Colon (tissue), 2 donors: ENCODE data around the gene HCN2.
"Not testable (repeated sequence)": the region's sequence is repeated elsewhere in the genome, so short reads cannot be mapped to it uniquely, and the experiment has no call there.

Experiments used
- FAIRE-seq: peaks from 2 replicates; lab custom pipeline; 2012; peaks lifted over from hg19 to GRCh38; lab: Jason Lieb, UNC
- donor health status: control.
- donor health status: control.

Gene HCN2

DNA sequence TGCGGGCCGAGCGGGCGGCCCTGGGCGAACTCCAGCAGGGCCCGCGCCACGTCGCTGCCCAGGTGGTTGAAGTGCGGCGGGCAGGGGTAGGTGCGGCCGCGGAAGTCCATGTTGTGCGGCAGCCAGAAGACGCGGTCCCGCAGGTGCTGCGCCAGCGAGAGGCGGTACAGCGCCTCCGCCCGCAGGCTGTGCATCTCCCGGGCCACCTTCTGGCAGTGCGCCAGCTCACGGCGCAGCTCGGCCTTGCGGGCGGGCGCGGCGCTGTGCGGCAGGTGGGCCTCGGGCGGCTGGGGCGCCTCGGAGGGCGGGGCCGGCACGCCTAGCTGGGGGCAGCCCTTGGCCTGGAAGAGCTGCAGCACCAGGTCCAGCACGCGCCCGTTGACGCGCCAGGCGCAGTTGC lies 31.5 kb downstream of the HCN2 start:
- FAIRE-seq = not testable (repeated sequence)

DNA sequence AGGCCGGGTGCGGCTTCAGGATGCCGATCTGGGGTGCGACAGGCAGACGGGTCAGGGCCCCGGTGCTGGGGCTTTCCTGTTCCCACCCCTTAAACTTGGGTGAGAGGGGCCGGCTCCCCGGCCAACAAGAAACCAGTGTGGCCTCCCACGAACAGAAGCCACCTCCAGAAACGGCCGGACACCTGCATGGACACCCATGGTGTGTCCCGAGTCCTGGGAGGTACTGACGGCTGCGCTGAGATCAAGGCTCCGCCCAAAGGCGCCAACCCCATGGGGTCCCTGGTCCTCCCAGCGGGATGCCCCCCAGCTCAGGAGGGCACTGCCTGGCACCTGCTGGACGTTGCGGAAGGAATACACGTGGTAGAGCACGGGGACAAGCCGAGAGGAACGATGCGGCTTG lies 32.1 kb downstream of the HCN2 start:
- FAIRE-seq = no peak

DNA sequence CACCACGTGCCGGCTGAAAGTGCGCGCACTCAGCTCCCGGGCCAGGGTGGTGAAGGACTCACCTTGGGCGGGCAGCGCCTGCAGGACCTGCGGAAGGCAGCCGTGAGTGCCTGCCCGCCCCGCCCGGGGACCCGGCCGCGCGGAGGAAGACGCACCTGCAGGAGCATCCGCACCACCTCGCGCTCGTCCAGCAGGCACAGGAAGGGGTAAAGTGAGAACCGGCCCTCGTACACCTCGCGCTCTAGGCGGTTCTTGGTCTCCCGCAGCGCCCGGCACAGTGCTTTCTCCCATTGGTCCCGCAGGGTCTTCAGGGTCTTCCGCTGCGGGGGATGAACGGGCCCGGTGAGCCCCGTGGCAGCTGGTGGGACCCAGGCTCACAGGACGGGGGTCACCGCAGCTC lies 33.0 kb downstream of the HCN2 start:
- FAIRE-seq = no peak

DNA sequence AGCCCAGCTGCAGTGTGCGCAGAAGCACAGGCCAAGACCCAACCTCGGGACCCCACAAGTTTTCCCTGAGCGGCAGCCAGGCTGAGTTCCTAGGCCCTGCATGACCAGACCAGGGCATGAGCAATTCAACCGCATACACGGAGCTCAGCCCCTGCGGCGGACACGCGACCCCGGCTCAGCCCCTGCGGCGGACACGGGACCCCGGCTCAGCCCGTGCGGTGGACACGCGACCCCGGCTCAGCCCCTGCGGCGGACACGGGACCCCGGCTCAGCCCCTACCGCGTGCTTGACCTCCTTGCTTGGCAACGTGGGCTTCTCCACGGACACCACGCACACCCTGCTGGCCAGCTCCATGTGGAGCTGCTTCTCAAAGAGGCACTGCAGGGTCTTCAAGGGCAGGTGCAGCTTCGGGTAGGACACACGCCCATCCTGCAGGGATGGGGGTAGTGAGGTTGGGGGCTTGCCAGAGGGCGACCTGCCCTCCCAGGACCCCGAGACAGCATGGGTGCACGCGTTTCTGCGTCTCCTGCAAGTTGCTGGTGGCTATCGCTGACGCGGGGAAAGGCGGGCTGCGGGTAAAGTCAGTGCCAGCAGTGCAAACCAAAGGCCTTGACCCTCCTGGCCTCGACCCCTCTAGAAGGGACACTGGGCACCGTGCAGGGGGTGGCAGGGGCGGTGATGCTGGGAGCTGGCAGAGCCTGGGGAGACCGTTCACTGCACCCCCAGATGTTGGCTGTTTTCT lies 33.7 kb downstream of the HCN2 start:
- no peak for FAIRE-seq

DNA sequence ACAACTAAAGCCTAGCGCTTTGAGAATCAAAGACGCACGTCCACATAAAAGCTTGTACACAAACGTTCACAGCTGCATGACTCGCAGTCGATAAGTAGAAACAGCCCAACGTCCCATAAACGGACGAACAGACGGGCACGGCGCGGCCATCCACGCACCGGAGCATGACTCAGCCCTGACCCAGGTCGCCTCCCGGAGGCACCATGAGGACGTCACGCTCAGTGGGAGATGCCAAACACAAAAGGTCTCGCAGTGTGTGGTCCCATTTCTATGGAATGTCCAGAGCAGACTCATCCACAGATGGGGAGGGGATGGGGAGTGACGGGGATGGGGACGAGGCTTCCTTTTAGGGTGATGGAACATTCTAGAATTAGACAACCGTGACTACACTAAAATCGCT lies 34.3 kb downstream of the HCN2 start:
- no peak for FAIRE-seq

DNA sequence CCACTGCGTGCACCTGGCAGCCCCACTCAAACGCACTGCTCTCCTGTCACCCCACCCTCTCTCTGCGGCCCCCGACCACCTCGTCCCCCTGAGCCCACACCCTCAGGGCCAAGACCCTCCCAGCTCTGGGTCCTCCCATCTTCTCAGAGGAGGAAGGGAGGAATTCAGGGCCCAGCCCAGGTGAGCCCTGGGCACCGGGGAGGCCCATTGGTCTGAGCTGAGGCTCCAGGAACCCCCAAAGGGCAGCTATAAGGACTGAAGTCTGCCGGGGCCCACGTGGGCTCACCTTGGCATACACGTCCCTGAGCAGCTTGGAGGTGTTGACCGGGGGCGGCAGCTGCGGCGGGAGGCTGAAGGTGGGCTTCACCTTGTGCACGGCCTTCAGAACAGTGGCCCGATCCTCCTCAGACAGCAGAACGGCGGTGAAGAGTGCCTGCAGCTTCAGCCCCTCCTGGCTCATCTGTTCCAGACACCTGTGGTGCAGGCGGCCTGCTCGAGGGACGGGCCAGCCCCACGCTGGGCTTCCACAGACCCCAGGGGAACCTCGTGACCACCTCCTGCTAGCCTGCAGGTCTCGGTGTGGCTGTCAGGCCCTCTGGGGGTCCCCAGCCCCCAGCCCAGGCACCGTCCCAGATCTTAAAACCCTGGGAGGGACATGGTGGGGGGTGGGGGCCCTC lies 34.9 kb downstream of the HCN2 start:
- no peak for FAIRE-seq

DNA sequence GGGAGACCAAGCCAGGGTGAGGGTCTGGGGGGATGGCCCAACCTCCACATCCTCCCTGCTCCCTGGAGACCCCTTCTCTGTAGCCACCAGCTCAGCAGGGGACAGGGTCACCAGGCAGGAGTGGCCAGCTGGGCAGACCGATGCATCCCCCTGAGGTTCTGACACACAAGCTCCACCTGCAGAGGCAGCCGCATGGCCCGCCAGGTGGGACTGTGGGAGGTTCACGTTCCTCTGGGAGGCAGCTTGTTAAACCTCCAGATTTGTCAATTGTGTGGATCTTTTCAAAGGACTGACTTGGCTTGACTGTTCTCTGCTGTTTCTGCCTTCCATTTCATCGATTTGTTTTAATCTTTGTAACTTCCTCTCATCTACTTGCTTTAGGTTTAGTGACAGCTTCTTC lies 35.6 kb downstream of the HCN2 start:
- FAIRE-seq = no peak

DNA sequence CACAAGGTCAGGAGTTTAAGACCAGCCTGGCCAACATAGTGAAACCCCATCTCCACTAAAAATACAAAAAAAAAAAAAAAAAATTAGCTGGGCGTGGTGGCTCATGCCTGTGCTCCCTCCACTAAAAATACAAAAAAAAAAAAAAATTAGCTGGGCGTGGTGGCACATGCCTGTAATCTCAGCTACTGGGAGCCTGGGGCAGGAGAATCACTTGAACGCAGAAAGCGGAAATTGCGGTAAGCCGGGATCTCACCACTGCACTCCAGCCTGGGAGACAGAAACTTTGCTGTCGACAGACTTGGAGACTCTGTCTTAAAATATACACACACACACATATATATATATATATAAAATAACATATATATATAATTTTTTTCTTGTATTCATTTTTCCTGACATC lies 36.9 kb downstream of the HCN2 start:
- FAIRE-seq = not testable (repeated sequence)

DNA sequence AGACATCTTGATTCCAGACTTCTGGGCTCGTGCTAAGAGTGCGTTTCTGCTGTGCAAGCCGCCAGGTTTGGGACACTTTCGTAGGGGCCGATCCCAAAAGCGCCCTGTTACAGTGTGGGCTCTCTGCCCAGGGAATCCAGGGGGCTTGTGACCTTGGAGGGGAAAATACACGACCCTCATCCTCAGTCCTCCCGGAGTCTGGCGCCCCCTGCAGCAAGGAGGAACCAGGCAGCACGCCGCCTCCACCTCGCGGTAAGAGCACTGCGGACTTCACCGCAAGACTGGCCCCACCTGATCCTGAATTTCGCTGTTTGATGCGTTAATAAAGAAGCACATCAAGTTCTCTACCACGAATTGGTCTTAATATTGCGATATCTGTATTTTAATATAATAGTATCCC lies 38.5 kb downstream of the HCN2 start:
- FAIRE-seq = no peak

DNA sequence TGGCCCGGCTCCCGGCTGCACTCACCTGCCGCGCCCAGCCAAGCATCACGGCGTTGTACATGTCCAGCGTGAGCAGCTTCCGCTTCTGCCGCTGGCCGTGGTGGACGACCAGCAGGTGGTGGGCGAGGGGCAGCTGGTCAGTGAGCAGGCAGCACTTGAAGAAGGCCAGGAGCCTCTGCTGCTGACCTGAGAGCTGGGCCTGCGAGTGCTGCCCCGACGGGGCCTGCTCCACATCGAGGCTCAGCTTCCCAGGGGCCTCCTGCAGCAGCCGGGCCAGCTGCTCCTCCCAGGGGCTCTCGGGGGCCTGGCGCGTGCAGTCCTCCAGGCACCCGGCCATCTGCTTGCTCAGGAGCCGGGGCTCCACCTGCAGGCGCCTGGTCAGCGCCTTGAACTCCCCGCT lies 39.8 kb downstream of the HCN2 start:
- FAIRE-seq = not testable (repeated sequence)

DNA sequence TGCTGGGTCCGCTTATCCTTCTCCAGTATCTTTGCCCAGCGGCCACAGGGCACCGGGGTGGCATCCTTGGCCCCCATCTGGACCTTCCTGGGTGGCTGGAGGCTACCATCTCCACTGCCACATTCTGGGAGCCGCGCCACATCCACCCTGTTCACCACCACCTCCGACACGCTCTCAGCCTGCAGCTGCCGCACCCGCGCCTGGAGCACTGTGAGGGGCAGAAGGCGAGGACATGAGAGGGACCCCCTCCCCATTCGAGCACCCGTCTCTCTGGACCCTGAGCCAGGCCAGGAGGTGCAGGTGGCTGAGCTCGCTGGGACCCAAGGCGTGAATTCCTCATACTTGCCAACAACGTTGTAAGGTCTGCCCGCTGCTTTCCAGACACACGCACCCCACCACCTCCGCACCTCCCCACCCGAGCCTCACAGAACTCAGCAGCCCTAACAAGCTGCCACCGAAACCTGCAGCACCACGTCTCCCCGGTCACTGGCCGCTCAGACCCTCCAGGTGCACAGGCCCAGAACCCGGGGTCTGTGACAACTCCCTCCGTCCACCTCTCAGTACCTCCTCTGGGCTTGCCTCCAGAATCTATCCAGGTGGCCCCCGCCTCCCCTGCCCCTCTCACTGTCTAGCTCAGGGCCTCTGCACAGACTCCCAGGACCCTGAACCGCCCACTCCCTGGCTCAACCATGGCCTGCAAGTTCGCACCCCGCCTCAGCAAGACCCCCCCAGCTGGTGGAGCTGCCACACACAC lies 40.5 kb downstream of the HCN2 start:
- FAIRE-seq = no peak

DNA sequence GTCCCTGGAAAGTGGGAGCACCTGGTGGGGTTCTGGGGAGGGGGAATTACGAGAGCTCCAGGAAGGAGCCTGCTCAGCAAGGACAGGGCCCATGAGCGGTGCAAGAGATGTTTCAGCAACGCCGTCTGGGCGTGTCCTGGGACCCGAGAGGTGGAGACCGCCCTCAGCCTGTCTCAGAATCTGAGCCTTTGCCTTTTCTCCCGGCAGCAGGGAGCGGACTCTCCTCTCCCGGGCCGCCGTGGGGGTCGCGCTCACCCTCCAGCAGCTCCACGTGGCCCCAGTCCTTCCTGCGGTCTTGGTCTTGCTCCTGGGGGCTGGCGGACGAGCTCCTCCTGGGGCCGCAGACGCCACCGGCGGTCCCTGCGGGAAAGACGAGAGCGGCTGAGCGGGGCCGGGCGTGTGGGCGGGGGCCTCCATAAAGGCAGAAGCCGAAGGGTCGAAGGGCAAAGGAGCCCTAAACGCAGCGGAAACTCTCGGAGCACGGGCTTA lies 42.9 kb downstream of the HCN2 start:
- no peak for FAIRE-seq

DNA sequence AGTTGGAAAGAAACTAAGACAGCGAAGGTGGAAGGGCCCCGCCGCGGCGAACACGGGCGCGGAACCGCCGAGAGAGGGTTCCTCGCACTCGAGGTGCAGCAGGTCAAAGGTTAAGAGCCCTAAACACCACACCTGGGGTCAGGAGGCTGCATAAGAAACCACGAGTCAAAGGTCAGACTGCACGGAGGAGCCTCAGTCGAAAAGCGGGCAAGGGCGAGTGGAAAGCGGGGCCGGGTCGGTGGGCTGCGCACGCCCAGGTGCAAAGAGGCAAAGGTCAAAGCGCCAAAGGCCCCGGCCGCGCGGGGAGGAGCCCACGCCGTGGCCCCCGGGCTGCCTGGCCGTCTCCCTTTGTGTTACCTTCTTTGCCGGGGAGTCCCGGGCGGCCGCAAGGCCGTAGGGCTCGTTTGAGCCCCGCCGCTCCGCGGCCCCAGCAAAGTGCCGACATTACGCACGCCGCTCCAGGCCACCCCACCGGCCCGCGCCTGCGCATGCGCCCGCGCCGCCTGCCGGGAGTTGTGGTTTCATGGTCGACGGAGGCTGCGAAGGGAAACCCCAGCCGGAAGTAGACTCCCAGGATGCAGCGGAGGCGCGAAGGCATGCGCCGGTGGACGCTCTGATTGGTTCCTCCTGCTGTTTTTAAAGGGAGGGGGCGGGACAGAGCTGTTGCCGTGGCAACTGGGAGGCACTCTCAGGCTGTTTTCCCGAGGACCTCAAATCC lies 43.5 kb downstream of the HCN2 start, which contains the start of gene POLRMT:
TSS of gene POLRMT (minus strand) at position 470 of the 718 bp plus-strand sequence. CDS start at position 445, 25 bp downstream.
- FAIRE-seq = no peak

DNA sequence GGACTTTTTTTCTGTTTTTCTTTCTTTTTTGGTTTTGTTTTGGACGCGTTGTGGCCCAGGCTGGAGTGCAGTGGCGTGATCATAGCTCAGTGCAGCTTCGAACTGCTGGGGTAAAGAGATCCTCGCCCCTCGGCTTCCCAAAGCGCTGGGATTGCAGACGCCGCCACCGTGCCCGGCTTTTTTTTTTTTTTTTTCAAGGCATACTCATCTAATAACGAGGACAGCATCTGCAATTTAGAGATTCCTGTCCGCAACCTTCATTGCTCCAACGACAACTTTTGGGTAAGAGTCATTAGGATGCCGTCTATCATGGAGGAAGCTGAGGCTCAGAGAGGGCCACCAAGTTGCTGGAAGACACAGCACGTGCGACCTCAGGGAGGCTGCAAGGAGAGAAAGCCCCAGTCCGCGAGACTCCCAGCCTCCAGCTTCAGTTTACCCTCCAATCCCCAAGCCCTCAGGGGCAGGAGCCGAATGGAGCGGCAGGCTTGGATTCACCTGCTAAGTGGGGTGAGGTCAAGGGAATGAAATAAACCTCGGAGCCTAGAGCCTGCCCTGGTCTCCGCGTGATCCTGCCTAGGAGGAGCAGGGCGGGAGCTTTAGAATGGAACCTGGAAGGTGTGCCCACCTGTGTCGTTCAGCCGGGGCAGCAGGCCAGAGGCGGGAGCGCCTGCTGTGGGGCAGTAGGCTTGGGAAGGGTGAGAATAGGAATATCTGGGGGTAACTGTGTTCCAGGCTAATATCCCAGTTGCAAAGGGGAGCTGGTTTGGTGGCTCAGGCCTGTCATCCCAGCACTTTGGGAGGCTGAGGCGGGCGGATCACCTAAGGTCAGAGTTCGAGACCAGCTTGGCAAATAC lies 44.3 kb downstream of the HCN2 start:
- no peak for FAIRE-seq

DNA sequence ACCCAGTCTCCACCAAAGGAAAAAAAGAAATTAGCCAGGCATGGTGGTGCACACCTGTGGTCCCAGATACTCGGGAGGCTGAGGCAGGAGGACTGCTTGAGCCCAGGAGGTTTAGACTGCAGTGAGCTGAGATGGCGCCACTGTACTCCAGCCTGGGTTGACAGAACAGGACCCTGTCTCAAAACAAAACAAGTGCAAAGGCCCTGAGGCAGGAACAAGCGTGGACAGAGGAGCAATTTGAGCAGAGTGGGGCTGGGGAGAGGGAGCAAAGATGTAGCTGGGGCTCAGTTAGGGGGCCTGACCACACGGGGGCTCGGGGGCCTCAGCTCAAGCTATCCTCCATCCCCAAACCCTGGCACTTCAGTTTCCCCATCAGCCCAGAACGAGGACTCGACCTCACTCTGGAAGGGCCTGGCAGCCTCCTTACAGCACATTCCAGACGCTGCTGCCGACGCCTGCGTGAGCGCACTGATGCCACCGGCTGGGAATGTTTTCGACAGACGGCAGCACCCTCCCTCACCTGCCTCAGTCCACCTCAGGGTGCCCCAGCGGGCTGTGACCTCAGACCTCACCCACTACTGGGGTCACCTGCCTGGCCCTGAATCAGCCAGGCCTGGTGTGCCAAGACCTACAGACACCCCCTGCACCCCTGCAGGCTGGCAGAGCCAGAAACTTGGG lies 45.4 kb downstream of the HCN2 start:
- FAIRE-seq = no peak

DNA sequence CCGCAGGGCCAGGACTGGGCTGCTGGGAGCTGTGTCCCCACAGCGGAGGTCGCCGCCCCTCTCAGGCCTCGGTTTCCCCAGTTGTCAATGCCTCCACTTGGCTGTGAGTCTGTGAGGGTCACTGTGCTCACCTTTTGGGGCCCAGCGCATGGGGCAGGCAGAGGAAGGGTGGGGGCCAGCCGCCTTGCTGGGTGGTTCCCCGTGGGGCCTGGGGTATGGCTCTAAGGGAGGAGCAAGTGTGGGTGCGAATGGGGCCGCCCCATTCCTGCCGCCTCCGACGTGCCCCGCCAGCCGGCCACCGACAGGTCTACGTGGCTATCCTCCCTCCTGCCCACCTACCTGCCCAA lies 49.2 kb downstream of the HCN2 start:
- no peak for FAIRE-seq

DNA sequence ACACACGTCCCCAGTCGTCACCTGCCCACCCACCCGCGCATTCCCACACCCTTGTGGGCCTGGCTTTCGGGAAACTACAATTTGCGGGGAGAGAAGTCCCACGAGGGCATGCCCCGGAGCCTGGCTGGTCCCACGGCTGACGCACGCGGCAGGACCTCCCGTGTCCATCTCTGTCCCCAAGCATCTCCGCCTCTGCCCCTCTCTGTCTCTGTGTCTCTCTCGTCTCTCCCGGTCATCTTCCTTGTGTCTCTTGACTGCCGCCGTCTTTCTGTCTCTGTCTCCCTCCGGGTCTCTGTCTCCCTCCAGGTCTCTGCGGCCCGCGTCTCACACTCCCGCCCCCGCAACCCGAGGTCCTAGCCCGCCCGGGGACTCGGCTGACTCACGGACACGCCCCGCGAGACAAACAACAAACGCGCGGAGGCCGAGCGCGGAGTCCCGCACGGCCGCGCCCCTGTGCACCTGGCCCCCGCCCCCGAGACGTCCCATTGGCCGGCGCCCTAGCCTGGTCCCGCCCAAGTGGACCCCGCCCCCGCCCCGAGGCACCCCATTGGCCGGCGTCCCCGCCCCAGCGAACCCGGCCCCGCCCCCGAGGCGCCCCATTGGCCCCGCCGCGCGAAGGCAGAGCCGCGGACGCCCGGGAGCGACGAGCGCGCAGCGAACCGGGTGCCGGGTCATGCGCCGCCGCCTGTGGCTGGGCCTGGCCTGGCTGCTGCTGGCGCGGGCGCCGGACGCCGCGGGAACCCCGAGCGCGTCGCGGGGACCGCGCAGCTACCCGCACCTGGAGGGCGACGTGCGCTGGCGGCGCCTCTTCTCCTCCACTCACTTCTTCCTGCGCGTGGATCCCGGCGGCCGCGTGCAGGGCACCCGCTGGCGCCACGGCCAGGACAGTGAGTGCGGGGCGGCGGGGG lies 49.8 kb downstream of the HCN2 start, which contains the start of gene FGF22:
TSS of gene FGF22 (plus strand) at position 627 of the 908 bp plus-strand sequence. CDS start at position 674, 47 bp downstream.
- no peak for FAIRE-seq

DNA sequence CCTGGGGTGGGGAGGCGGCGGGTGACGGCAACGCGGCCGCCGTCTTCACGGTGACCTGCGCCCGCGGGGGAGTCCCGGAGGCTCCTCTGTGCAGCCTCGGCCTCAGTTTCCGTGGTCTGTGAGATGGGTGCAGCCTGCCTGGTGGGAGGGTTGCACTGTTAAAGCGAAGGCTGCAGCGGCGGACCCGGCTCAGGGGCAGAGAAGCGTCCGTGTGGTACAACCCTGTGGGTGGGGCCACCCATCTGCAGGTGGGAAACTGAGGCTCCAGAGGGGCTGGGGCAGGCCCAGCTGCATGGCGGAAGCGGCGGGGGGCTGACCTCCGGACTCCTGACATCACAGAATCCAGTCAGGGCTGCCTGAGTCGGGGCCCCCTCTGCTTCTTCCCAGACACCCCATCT lies 50.5 kb downstream of the HCN2 start:
- no peak for FAIRE-seq

DNA sequence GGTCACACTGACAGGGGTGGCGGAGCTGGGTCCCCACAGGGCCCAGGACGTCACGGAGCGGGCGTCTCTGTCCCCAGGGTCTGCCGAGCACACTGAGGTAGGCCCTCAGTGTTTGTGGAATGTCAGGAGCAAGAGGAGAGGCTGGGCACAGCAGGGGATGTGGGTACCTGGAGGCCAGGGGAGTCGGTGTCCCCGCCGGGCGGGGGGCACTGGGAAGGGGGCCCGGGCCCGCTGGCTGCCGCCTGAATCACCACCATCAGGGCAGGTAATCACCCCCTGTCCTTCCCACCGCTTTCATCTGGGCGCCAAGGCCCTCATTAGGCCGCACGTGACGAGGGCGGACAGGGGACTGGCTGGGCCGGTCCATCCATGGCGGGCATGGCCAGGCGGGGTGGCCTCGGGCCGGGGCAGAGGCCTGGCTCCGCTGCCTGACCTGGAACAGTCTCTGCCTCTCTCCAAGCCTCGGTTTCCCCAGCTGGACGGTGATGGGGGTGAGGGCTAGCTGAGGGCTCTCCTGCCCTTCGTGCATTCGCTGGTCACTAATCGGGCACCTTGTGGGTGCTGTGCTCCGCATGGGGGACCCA lies 51.0 kb downstream of the HCN2 start:
- FAIRE-seq = no peak
